AG10803 (cell line): ENCODE results near the gene ARHGAP18.
A peak's percentile ranks its signal among the peaks of the same experiment; 100 is the strongest.

ENCODE experiments used
- DNase-seq: peaks from one replicate; pipeline ENCODE4 v3.0.0; 2010; ENCODE audit warnings: low read depth
- H3K4me3 ChIP-seq: 2 replicates; pipeline ENCODE4 v1.5.1; 2011; ENCODE audit warnings: mild to moderate bottlenecking, low read length, control low read depth
- TF ChIP-seq, protein P1 (sequence below): conservative IDR thresholded peaks from 2 replicates; pipeline ENCODE4 v1.5.1; 2011; ENCODE audit warnings: mild to moderate bottlenecking, low read length, control low read depth, inconsistent platforms

Gene ARHGAP18

DNA sequence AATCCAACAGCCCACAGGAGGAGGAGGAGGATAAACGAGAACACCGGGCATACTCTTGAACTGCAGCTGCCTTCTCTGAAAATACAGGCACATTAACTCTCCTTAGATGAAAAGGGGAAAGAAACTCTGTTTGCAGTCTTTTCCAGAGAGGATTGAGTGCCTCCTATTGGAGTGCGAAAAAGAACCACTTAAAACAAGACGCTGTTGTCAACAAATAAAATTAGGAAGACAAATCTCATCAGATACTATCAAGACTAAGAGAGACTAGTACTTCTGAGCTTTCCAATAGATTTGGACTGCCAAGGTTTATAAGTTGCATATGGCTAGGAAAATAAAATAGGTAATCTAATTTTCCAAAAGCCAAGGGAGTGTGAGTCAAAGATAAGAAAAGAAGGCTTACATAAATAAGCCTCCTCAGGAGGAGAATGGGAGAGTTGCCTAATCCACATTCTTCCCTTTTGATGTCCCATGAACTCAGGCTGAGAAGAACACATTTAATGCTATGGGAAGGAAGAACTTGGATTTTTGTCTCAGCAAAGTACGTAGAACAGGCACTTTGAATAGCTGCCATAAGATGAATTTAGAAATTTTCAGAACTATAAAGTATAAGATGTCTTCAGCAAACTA lies 154.7 kb downstream of the ARHGAP18 start:
- DNase-seq = peak; percentile 18
- no peak overlapping the region for H3K4me3 ChIP-seq
- TF ChIP-seq, protein P1, sequence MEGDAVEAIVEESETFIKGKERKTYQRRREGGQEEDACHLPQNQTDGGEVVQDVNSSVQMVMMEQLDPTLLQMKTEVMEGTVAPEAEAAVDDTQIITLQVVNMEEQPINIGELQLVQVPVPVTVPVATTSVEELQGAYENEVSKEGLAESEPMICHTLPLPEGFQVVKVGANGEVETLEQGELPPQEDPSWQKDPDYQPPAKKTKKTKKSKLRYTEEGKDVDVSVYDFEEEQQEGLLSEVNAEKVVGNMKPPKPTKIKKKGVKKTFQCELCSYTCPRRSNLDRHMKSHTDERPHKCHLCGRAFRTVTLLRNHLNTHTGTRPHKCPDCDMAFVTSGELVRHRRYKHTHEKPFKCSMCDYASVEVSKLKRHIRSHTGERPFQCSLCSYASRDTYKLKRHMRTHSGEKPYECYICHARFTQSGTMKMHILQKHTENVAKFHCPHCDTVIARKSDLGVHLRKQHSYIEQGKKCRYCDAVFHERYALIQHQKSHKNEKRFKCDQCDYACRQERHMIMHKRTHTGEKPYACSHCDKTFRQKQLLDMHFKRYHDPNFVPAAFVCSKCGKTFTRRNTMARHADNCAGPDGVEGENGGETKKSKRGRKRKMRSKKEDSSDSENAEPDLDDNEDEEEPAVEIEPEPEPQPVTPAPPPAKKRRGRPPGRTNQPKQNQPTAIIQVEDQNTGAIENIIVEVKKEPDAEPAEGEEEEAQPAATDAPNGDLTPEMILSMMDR = no peak

GRCh38 chr6:129552413-129552812 lies 157.6 kb downstream of the ARHGAP18 start:
- DNase-seq = no peak
- H3K4me3 ChIP-seq = no peak overlapping the region
- TF ChIP-seq, protein P1 = no peak

DNA sequence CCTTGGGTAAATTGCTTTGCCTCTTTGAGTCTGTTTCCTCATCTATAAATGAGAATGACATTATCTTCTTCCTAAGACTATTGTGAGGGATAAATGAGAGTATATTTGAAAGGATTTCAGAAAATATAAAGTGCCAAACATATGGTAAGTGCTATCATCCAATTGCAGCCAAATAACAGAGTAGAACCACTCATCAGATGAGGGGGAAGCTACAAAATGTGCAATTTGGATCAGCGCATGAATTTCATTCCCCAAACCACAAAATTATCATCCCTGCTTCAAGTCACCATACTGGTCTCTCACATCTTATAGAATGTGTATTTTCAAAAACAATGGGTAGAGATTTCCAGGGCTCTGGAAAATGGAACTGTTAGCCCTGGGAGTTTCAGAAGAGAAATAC lies 158.5 kb downstream of the ARHGAP18 start:
- TF ChIP-seq, protein P1 = no peak
- no peak overlapping the region for H3K4me3 ChIP-seq
- DNase-seq = no peak

DNA sequence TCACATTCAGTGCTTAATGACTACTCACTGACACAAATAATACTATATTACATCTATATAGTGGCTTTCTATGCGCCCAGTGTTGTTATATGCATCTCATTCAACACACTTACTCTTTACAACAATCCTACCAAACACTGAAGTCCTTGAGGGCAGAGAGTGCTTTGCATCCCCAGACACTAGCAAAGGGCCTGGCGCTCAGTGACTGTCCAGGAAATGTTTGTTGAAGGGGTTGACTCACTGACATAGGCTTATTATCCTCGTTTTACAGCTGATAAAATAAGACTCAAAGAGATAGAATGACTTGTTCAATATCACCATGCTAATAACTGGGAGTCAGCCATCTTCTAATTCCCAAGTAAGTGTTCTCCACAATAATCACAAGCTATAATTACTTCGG lies 163.3 kb downstream of the ARHGAP18 start:
- TF ChIP-seq, protein P1 = no peak
- no peak for DNase-seq
- no peak overlapping the region for H3K4me3 ChIP-seq

GRCh38 chr6:129544892-129545612 lies 164.9 kb downstream of the ARHGAP18 start:
- no peak overlapping the region for H3K4me3 ChIP-seq
- no peak for DNase-seq
- TF ChIP-seq, protein P1 = no peak

- TF ChIP-seq, protein P1 = no peak
- no peak overlapping the region for H3K4me3 ChIP-seq
- no peak for DNase-seq
Measured at GRCh38 chr6:129543981-129544380, 166.0 kb downstream of the ARHGAP18 start.

GRCh38 chr6:129542705-129543104 lies 167.3 kb downstream of the ARHGAP18 start:
- H3K4me3 ChIP-seq = no peak overlapping the region
- TF ChIP-seq, protein P1 = no peak
- DNase-seq = no peak
